NT2/D1 (cell line): ENCODE measurements around the gene PNKD.
A peak's percentile ranks its signal among the peaks of the same experiment; 100 is the strongest.

ENCODE experiments used
- DNase-seq: peaks from one replicate; pipeline ENCODE4 v3.0.0-alpha.2; 2011; ENCODE audit warnings: low read depth, low spot score
- H3K27me3 ChIP-seq: 2 replicates; pipeline ENCODE4 v1.6.0; 2011; ENCODE audit warnings: mild to moderate bottlenecking; ENCODE audit not compliant: insufficient read length, insufficient read depth
- H3K36me3 ChIP-seq: 2 replicates; pipeline ENCODE4 v1.6.1; 2011; ENCODE audit warnings: mild to moderate bottlenecking, low read length, mixed read lengths; ENCODE audit not compliant: insufficient read depth, insufficient read length
- H3K4me1 ChIP-seq: 2 replicates; pipeline ENCODE4 v1.5.1; 2011; ENCODE audit not compliant: insufficient read depth, insufficient read length
- H3K4me3 ChIP-seq: 2 replicates; pipeline ENCODE4 v1.5.1; 2011; ENCODE audit warnings: low read depth; ENCODE audit not compliant: insufficient read length
- H3K9ac ChIP-seq: 2 replicates; pipeline ENCODE4 v1.6.0; 2011; ENCODE audit warnings: low read depth; ENCODE audit not compliant: insufficient read length
- H3K9me3 ChIP-seq: 2 replicates; pipeline ENCODE4 v1.5.1; 2011; ENCODE audit warnings: mild to moderate bottlenecking, low read length; ENCODE audit not compliant: insufficient read depth
- SUZ12 ChIP-seq: IDR thresholded peaks from 2 replicates; pipeline ENCODE4 v1.6.1; 2011; ENCODE audit not compliant: insufficient read length, insufficient read depth; ENCODE audit errors: extremely low read depth
- YY1 ChIP-seq: IDR thresholded peaks from 2 replicates; pipeline ENCODE4 v1.6.1; 2011; ENCODE audit not compliant: insufficient read length, insufficient read depth
- ZNF274 ChIP-seq: IDR thresholded peaks from 2 replicates; pipeline ENCODE4 v1.6.1; 2011; ENCODE audit warnings: mild to moderate bottlenecking, low read depth, low read length

PNKD gene

GRCh38 chr2:218387369-218388194, 117.3 kb downstream of the PNKD start:
- no peaks in the 10 kb centered on the region for H3K36me3 ChIP-seq
- peak overlapping the region; percentile 45 for H3K4me3 ChIP-seq
- no peak for DNase-seq

GRCh38 chr2:218389333-218390150, 119.2 kb downstream of the PNKD start:
- H3K9ac ChIP-seq = no peak overlapping the region
- H3K4me1 ChIP-seq = peaks cover 17% of the 10 kb centered on the region
- H3K4me3 ChIP-seq = no peak overlapping the region
- TF ChIP-seq SUZ12 (no peak), ZNF274 (no peak), YY1 (no peak)
- H3K27me3 ChIP-seq = peaks cover 19% of the 10 kb centered on the region
- H3K36me3 ChIP-seq = no peaks in the 10 kb centered on the region
- no peak for DNase-seq
- H3K9me3 ChIP-seq = no peaks in the 10 kb centered on the region

More at GRCh38 chr2:218387369-218388194, 117.3 kb downstream of the PNKD start:
- peaks cover 14% of the 10 kb centered on the region for H3K4me1 ChIP-seq
- TF ChIP-seq ZNF274 (no peak), YY1 (no peak), SUZ12 (no peak)
- H3K9ac ChIP-seq = peak overlapping the region; percentile 58
- peaks cover 13% of the 10 kb centered on the region for H3K27me3 ChIP-seq
- H3K9me3 ChIP-seq = no peaks in the 10 kb centered on the region

- H3K27me3 ChIP-seq = peaks cover 20% of the 10 kb centered on the region
- no peak overlapping the region for H3K9ac ChIP-seq
- no peak overlapping the region for H3K4me3 ChIP-seq
- TF ChIP-seq YY1 = no peak
- no peak for TF ChIP-seq SUZ12
- TF ChIP-seq ZNF274 = no peak
- H3K9me3 ChIP-seq = no peaks in the 10 kb centered on the region
- H3K4me1 ChIP-seq = peaks cover 20% of the 10 kb centered on the region
- DNase-seq = no peak
- no peaks in the 10 kb centered on the region for H3K36me3 ChIP-seq
Measured at GRCh38 chr2:218391202-218391601, 120.9 kb downstream of the PNKD start.

GRCh38 chr2:218392459-218392858, 122.1 kb downstream of the PNKD start:
- H3K27me3 ChIP-seq = peaks cover 22% of the 10 kb centered on the region
- H3K4me1 ChIP-seq = peaks cover 15% of the 10 kb centered on the region
- TF ChIP-seq SUZ12 (no peak), YY1 (no peak), ZNF274 (no peak)
- H3K9ac ChIP-seq = no peak overlapping the region
- no peaks in the 10 kb centered on the region for H3K9me3 ChIP-seq
- H3K36me3 ChIP-seq = no peaks in the 10 kb centered on the region
- H3K4me3 ChIP-seq = no peak overlapping the region
- no peak for DNase-seq

GRCh38 chr2:218392891-218393462, 122.7 kb downstream of the PNKD start:
- DNase-seq = no peak
- TF ChIP-seq YY1 (no peak), SUZ12 (no peak), ZNF274 (no peak)
- no peak overlapping the region for H3K4me3 ChIP-seq
- peak overlapping the region; percentile 57 for H3K9ac ChIP-seq
- no peaks in the 10 kb centered on the region for H3K9me3 ChIP-seq
- H3K27me3 ChIP-seq = peaks cover 27% of the 10 kb centered on the region
- H3K36me3 ChIP-seq = no peaks in the 10 kb centered on the region
- H3K4me1 ChIP-seq = peaks cover 15% of the 10 kb centered on the region

GRCh38 chr2:218393750-218394290, 123.5 kb downstream of the PNKD start:
- Histone ChIP-seq H3K4me3 (no peak overlapping the region), H3K27me3 (peaks cover 34% of the 10 kb centered on the region), H3K4me1 (peaks cover 15% of the 10 kb centered on the region), H3K9me3 (no peaks in the 10 kb centered on the region), H3K36me3 (no peaks in the 10 kb centered on the region), H3K9ac (no peak overlapping the region)
- no peak for DNase-seq
- TF ChIP-seq ZNF274 (no peak), SUZ12 (no peak), YY1 (no peak)
